PC-9 (cell line): ENCODE measurements around the gene TRABD2B. TPM values are rescaled to one million over a fixed set of nuclear protein-coding genes. Genes with fewer than 3 reads are reported as not detected.

ENCODE experiments used
- BruUV-seq: library from RNA; stranded (reverse); fragments of 400-500 nt; replicated peaks from 2 replicates; lab custom pipeline; 2021; lab: Mats Ljungman, UMichigan
- CTCF ChIA-PET: fragments of 300-600 bp; sonication (Branson Sonifier 250); formaldehyde crosslinking; loops from one replicate; lab custom pipeline; 2022; ENCODE audit warnings: antibody characterized with exemption; lab: Charles Lee
- POLR2A ChIA-PET: fragments of 300-600 bp; sonication (Branson Sonifier 250); formaldehyde crosslinking; loops from one replicate; lab custom pipeline; 2022; ENCODE audit warnings: antibody characterized with exemption; ENCODE audit not compliant: unreplicated experiment; lab: Charles Lee
- DNase-seq, 2 experiments: peaks; one replicate each; pipeline versions ENCODE4 v3.0.0 to v3.0.0-alpha.2; 2015 to 2022; ENCODE audit warnings: mixed read lengths in 1 of 2
- H2AFZ ChIP-seq: fragments of 200-600 bp; sonication (generic); 2 replicates; pipeline ENCODE4 v1.8.1; 2017; ENCODE audit warnings: antibody characterized with exemption
- H3F3A ChIP-seq: fragments of 200-600 bp; sonication (generic); 2 replicates; pipeline ENCODE4 v1.8.1; 2017; ENCODE audit warnings: antibody characterized with exemption, mild to moderate bottlenecking, low read depth; ENCODE audit not compliant: insufficient read depth
- H3K27ac ChIP-seq: fragments of 200-600 bp; sonication (generic); 2 replicates; pipeline ENCODE4 v1.6.1; 2016; ENCODE audit warnings: mixed run types
- H3K27me3 ChIP-seq: fragments of 200-600 bp; sonication (generic); 2 replicates; pipeline ENCODE4 v1.6.1; 2016; ENCODE audit warnings: low read depth, mixed run types; ENCODE audit not compliant: insufficient read depth
- H3K36me3 ChIP-seq: fragments of 200-600 bp; sonication (generic); 2 replicates; pipeline ENCODE4 v1.6.1; 2016; ENCODE audit warnings: low read depth, mixed run types
- H3K4me1 ChIP-seq: fragments of 200-600 bp; sonication (generic); replicated peaks from 2 replicates; pipeline ENCODE4 v1.6.1; 2016; ENCODE audit warnings: mixed run types; ENCODE audit not compliant: insufficient read depth
- H3K4me2 ChIP-seq: fragments of 200-600 bp; sonication (generic); 2 replicates; pipeline ENCODE4 v1.6.1; 2017; ENCODE audit warnings: mixed run types
- H3K4me3 ChIP-seq: fragments of 200-600 bp; sonication (generic); 2 replicates; pipeline ENCODE4 v1.6.1; 2016; ENCODE audit warnings: mixed run types
- H3K79me2 ChIP-seq: fragments of 200-600 bp; sonication (generic); 2 replicates; pipeline ENCODE4 v1.6.1; 2017; ENCODE audit warnings: low read depth, mixed run types
- H3K9me2 ChIP-seq: fragments of 200-600 bp; sonication (generic); 2 replicates; pipeline ENCODE4 v1.8.1; 2017; ENCODE audit warnings: mild to moderate bottlenecking; ENCODE audit not compliant: insufficient read depth
- H3K9me3 ChIP-seq: fragments of 200-600 bp; sonication (generic); 2 replicates; pipeline ENCODE4 v1.8.1; 2016; ENCODE audit warnings: low read depth; ENCODE audit not compliant: insufficient read depth
- H4K20me1 ChIP-seq: fragments of 200-600 bp; sonication (generic); 2 replicates; pipeline ENCODE4 v1.8.1; 2017; ENCODE audit not compliant: insufficient read depth
- CTCF ChIP-seq: fragments of 200-600 bp; sonication (generic); conservative IDR thresholded peaks from 2 replicates; pipeline ENCODE4 v1.6.1; 2017; ENCODE audit warnings: mixed run types, antibody characterized with exemption, mild to moderate bottlenecking, moderate library complexity
- EZH2 ChIP-seq: fragments of 200-600 bp; sonication (generic); IDR thresholded peaks from 2 replicates; pipeline ENCODE4 v1.8.0; 2017; ENCODE audit warnings: antibody characterized with exemption, low read depth
- intact Hi-C: fragments of 100-400 bp; cut with micrococcal nuclease; formaldehyde crosslinking; loops from one replicate; pipeline ENCODE4 v1.10.0; 2022; ENCODE audit not compliant: unreplicated experiment
- total RNA-seq: library from RNA; stranded (reverse); gene quantifications from 2 replicates; pipeline ENCODE4 v1.2.3, GENCODE V29; 2021

The TRABD2B gene
- total RNA-seq, 1 experiment from 2014 or later = not detected

- no peaks in the 10 kb centered on the region for H3K9me2 ChIP-seq
- TF ChIP-seq CTCF = no peak
- TF ChIP-seq EZH2 = no peak
- no peak overlapping the region for H3K4me2 ChIP-seq
- no peaks in the 10 kb centered on the region for H3K27me3 ChIP-seq
- H3K9me3 ChIP-seq = no peaks in the 10 kb centered on the region
- H3K27ac ChIP-seq = no peak overlapping the region
- H2AFZ ChIP-seq = no peak overlapping the region
- intact Hi-C loops = no loop called here
- no peaks in the 10 kb centered on the region for H3K79me2 ChIP-seq
- H3K4me1 ChIP-seq = no peaks in the 10 kb centered on the region
- no peak overlapping the region for H3K4me3 ChIP-seq
- no peaks in the 10 kb centered on the region for H4K20me1 ChIP-seq
- no peak for DNase-seq
- CTCF ChIA-PET = no interaction called here
- BruUV-seq = no TSS peak
- H3F3A ChIP-seq = no peaks in the 10 kb centered on the region
- no peaks in the 10 kb centered on the region for H3K36me3 ChIP-seq
- POLR2A ChIA-PET = no interaction called here
Observed at GRCh38 chr1:47855230-47855629, 142.0 kb downstream of the TRABD2B start.

DNA sequence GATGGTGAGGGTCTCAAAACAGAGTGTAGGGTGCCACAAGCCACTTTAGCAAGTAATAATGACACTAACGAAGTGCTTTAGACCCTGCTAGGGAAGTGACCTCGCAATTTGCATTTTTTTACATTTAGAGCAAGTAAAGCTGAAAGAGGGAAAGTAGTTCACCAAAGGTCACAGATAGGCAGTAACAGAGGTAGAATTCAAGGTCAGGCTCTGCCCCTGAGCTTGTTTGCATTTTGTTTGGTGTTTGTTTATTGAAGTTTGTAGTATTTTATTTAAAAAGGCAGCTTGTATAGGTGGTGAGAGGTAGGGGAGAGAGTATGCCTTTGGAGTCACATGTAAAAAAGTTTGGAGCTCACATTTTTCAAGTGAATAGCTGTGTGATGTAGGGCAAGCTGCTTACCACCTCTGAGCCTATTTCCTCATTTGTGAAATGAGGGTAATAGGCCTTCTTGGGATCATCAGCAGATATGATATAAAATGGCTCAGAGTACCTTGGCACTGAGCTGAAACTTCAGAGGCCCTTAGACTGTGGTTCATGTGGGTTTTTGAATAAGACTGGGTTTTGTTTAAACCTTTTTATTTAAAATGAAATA is 142.5 kb downstream of the TRABD2B start:
- ChIA-PET CTCF (no interaction called here), POLR2A (no interaction called here)
- Histone ChIP-seq H3K27ac (no peak overlapping the region), H3K79me2 (no peaks in the 10 kb centered on the region), H3K4me1 (no peaks in the 10 kb centered on the region), H3K9me2 (no peaks in the 10 kb centered on the region), H3F3A (no peaks in the 10 kb centered on the region), H4K20me1 (no peaks in the 10 kb centered on the region), H3K27me3 (no peaks in the 10 kb centered on the region), H3K4me2 (no peak overlapping the region), H2AFZ (no peak overlapping the region), H3K9me3 (no peaks in the 10 kb centered on the region), H3K4me3 (no peak overlapping the region), H3K36me3 (no peaks in the 10 kb centered on the region)
- no peak for DNase-seq
- TF ChIP-seq EZH2 = no peak
- TF ChIP-seq CTCF = no peak
- BruUV-seq = no TSS peak
- intact Hi-C loops = no loop called here

DNA sequence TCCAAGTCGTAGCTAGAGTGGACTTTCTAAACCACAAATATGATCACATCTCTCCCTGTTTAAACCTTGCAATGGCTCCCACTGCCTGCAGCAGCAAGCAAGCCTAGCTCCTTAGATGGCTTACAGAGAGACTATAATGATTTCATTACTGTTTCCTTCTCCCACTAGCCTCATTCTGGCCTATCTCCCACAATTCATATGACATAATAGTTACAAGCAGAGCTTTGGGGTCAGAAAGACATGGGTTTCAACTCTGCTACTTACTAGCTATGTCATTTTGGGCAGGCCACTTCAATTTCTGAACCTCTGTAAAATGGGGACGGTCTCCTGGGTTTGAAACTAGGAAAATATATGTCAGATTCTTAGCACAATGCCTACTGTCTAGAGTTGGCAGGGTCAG is 143.3 kb downstream of the TRABD2B start:
- no peak overlapping the region for H3K4me3 ChIP-seq
- no peaks in the 10 kb centered on the region for H3K9me2 ChIP-seq
- no peaks in the 10 kb centered on the region for H3K27me3 ChIP-seq
- no peak for TF ChIP-seq CTCF
- DNase-seq = no peak
- H3K27ac ChIP-seq = no peak overlapping the region
- ChIA-PET POLR2A (interaction anchor here (0.6 kb wide), 1 partner anchor 1495 kb away, joined by 7 read pairs; no protein-coding TSS in a partner anchor), CTCF (no interaction called here)
- no peaks in the 10 kb centered on the region for H3K4me1 ChIP-seq
- no peaks in the 10 kb centered on the region for H4K20me1 ChIP-seq
- H3K36me3 ChIP-seq = no peaks in the 10 kb centered on the region
- BruUV-seq = no TSS peak
- no peaks in the 10 kb centered on the region for H3F3A ChIP-seq
- no peak overlapping the region for H2AFZ ChIP-seq
- H3K79me2 ChIP-seq = no peaks in the 10 kb centered on the region
- no peaks in the 10 kb centered on the region for H3K9me3 ChIP-seq
- H3K4me2 ChIP-seq = no peak overlapping the region
- intact Hi-C loops = no loop called here
